IPS-11a (cell line): Measurements from ENCODE around the gene ANKRD50.

Source experiments
- H3K4me3 ChIP-seq: one replicate; pipeline ENCODE4 v1.5.1; 2013; ENCODE audit warnings: low read depth, low read length, control low read depth

Gene ANKRD50

DNA sequence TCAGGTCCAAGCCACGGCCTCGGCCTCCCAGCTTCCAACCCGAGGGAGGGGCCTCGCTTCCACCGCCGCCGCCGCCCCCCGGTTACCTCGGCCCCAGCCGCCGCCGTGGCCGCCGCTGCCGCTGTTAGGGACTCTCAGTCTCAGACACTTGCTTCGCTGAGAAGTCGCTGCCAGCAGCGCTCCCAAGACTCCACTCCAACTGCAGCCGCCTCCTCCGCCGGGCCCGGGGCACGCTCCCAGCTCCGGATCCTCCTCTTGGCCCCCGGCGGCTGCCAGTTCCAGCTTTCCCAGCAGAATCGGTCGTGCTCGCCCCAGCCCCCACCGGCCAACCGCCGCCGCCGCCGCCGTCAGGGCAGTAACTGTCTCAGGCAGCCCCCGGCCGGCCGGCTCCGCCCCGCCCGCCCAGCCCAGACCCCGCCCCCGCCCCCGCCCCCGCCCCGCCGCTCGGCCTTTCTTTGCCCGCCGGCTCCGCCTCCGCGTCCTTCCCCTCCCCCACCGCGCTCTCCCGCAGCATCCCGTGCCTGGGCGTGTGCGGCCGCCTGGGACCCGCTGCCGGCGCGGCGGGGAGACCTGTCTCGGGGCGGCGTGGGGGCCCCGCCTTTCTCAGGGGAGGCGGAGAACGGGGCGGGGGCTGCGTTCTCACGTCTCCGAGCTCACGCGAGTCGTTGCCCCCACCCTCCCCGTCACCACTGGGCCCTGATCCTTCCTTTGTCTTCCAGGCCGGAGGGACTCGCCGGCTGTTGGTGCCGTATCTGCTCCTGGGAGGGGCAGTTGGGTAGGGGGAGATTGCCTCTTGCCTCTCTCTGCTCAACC, at the start of gene ANKRD50:
Gene ANKRD50 (minus strand): TSS at position 361 of the 813 bp plus-strand sequence. CDS start 2,221 bp downstream, outside the sequence.
- peak within 1 kb of the TSS; percentile 82 for H3K4me3 ChIP-seq

GRCh38 chr4:124757126-124757525, 44.6 kb upstream of the ANKRD50 start:
- no peak overlapping the region for H3K4me3 ChIP-seq

GRCh38 chr4:124754681-124755080, 42.1 kb upstream of the ANKRD50 start:
- no peak overlapping the region for H3K4me3 ChIP-seq

DNA sequence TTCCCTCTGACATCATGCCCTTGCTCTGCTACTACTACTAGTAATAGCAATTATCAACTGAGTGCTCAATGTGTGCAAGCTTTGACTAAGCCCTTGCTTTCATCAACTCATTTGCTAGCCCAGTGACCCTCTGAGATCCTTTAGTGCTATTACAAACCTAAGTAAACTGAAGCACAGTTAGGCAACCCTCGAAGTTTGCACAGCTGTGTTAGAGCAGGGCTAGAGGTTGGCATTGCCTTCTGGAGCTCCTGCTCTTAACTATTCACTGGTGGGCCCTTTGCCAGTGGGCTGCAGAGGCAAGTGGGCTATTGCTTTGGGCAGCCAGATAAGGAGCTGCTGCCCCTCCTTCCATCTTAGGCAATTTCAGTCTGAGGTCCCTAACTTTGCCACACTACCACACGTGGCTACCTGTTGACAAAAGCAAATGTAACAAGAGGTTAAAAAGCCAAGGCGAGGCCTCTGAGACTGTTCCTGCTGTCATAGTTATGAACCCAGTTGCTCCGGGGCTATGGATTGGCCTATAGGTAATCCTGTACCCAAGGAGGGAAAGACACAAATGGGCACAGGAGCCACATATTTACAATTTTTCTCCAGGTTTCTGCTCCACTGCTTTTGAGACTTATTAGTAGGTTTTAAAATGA, 41.5 kb upstream of the ANKRD50 start:
- no peak overlapping the region for H3K4me3 ChIP-seq

- H3K4me3 ChIP-seq: no peak overlapping the region
These were observed 36.9 kb upstream of the ANKRD50 start for GRCh38 chr4:124749421-124749820.

DNA sequence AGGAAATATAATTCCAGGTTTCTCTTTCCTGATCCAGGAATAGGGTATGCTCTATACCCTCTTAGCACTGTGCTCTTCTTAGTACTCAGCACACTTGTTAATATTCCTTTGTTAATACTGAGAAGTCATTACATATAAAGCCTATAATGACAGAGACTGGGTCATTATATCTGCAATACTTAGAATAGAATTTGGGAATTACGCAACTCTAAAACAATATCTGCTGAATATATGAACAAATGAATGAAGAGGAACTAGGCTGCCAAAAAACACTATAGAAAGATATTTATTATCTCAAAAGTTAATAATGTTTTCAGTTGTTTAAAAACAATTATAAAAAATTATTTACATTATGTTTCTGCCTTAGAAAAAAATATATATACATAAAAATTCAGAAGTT, 36.4 kb upstream of the ANKRD50 start:
- H3K4me3 ChIP-seq: no peak overlapping the region

DNA sequence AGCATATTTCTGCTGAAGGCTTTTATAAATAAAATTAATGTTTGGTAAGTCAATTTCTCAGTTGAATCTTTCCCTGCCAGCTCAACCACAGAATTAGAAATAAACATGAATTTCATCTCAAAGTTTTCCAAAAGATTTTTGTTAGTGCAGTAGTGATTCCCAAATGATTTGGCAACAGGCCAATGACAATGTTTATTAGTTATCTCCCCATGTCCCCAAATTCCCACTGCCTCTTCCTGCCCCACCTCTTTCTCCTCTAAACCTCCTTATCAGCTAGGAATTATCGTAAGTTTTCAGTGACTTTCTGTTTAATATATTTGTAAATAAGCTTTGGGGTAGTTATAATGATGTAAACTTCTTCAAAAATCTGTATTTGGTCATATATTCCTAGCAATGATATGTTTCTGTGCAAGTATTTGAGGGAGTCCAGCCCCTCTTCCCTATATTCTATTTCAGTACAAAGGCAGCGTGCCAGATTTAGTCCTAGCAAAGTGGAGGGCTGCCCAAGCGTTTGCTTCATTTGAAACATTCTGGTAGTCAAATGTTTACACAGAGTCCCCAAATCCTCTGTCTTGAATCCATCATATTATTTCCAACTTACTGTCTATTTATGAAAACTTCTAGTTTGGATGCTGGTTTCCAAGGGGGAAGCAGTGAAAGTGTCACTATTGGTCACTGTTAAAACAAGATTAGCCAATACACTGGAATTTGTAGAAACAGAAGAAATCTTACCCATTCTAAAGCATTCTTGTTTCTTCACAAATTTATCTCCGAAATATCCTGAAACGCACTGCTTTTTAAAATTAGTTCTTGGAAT, 33.7 kb upstream of the ANKRD50 start:
- no peak overlapping the region for H3K4me3 ChIP-seq

DNA sequence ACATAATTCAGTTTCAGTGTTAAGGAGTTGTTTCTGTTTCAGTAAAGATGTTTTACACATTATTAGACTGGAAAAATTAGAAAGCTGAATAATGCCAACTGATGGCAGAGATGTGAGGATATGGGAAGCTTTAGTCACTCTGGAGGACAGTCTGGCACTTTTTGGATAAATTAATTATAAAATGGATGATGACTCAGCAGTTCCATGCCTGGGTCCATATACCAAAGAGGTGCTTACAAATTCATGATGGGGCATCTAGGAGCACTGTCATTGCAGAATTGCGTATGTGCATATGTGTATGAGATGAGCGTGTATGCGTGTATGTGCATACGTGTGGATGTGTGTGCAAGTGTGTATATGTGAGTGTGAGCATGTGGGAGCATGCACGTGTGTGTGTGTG, 31.2 kb upstream of the ANKRD50 start:
- H3K4me3 ChIP-seq: no peak overlapping the region

- no peak overlapping the region for H3K4me3 ChIP-seq
These were observed 28.0 kb upstream of the ANKRD50 start for GRCh38 chr4:124740501-124740900.

DNA sequence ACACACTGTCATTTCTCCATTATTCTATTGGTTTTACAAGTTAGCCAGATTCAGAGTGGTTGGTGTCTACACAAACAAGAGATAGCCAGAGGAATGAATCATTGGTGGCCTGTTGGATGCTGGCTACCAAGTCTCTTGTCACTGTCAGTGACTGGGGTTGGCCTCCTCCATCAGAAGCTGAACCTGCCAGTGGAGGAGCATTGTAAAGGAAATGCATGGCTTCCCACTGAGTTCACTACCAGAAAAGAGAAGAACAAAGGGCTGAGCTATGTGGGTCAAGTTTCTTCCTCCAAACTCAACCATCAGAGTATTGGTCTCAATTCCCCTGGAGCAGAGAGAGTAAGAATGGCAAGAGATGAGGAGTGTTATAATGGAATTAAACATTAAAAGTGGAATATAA, 26.5 kb upstream of the ANKRD50 start:
- H3K4me3 ChIP-seq: no peak overlapping the region

DNA sequence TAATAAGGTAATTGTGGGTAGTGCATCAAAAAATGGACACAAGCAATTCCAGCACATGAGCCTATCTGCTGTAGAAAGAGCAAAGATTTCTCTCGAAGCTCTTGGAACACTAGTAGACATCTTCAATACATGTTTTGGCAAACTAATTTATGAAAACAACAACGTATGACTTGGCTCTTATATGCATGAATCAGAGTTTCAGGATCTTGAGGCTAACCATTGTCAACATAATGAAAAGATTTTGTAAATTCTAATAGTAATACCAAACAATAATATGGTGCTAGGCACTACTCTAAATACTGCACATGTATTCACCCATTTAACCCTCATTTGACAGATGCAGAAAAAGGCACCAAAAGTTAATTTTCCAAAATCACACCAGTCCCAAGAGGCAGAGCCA, 25.1 kb upstream of the ANKRD50 start:
- H3K4me3 ChIP-seq: no peak overlapping the region

DNA sequence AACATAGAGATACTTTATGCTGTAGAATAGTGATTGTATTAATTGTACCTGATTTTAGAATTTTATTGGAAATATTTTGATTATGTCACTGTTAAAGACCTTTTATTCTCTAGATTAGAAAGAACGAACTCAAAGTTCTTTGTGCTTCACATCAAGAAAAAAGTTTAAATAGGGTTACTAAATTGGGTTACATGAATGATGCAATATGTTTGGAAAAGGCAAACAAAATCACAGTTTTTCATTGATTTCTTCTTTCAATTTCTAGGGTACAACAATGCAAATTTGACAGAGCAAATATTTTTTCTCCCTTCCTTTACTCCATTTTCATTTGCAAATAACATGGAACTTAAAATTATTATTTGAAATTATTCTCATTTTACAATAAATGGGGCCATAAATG, 24.0 kb upstream of the ANKRD50 start:
- H3K4me3 ChIP-seq: no peak overlapping the region

DNA sequence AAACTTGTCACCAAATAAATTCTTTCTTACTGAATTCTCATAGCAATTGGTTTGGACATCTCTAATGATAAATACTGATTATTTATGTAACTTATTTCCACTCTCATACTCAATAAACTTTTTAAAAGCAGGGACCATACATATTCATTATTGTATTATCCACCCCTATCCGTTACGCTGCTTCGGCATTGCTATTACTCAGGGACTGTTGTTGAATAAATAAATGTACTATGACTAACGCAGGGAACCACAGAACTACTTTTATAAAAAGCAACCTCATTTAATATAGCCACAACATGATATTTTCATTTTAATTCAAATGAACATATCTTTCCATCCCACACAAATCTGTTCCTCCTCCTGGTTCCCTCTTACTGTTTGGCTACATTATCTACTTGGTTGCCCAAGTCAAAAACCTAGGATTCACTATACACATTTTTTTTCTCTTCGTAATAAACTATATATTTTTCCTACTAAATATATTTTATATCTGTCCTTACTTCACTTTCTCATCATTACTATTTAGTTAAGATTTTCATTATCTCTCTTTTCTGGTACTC, 14.9 kb upstream of the ANKRD50 start:
- H3K4me3 ChIP-seq: no peak overlapping the region

DNA sequence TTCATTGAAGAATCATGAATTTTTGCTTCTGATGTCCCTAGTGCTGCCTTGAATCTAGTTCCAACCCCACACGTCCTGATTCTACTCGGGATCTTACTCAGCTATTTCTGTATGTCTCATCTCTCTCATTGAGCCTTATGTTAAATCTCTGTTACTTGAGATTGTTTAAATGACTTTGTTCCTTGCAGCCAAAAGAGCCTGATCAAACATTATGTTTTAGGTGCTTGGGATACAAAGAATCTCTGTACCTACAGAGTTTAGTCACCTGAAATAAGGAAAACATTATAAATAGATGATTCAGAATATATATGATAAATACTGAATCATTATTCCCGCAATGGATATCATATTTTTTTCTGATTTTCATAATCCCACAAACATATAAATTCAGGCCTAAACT, 13.7 kb upstream of the ANKRD50 start:
- no peak overlapping the region for H3K4me3 ChIP-seq

GRCh38 chr4:124722071-124722470, 9.5 kb upstream of the ANKRD50 start:
- H3K4me3 ChIP-seq: no peak overlapping the region

DNA sequence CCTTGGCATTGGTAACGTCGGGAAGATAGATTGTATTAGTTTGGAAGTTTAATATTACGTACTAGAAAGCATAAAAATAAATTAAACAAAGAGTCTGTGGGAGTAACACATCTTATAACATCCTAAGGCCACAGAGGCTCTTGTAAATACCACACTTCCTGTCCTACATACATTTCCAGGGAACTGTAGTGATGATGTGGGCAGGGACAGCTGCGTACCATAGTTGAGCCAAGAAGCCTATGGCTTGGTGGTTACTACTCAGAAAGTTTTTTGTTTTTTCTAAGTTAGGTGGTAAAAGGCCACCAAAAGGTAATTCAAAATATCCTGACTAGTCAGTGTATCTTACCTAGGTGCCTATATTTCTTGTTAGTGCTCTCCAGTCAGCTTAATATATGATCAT, 4.6 kb upstream of the ANKRD50 start:
- H3K4me3 ChIP-seq: no peak overlapping the region

DNA sequence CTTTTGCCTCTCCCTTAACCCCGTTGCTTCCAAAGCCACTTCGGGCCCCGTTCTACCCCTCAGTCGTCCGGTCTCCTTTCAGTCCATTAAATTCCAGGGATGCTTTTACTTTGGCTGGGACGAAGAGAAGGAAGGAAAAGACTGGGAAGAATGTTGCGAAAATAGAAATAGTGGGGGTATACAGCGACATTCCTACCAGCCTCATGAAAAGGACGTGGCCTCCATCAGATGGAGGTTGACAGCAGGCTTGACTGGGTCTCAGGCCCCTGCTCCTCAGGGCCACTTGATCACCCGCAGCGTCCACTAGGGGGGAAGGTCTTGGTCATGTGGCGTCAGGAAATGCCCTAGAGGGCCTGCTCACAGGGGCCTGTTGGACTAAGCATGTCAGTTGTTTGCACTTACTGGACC, 657 bp upstream of the ANKRD50 start:
- peak overlapping the region; percentile 65 for H3K4me3 ChIP-seq

DNA sequence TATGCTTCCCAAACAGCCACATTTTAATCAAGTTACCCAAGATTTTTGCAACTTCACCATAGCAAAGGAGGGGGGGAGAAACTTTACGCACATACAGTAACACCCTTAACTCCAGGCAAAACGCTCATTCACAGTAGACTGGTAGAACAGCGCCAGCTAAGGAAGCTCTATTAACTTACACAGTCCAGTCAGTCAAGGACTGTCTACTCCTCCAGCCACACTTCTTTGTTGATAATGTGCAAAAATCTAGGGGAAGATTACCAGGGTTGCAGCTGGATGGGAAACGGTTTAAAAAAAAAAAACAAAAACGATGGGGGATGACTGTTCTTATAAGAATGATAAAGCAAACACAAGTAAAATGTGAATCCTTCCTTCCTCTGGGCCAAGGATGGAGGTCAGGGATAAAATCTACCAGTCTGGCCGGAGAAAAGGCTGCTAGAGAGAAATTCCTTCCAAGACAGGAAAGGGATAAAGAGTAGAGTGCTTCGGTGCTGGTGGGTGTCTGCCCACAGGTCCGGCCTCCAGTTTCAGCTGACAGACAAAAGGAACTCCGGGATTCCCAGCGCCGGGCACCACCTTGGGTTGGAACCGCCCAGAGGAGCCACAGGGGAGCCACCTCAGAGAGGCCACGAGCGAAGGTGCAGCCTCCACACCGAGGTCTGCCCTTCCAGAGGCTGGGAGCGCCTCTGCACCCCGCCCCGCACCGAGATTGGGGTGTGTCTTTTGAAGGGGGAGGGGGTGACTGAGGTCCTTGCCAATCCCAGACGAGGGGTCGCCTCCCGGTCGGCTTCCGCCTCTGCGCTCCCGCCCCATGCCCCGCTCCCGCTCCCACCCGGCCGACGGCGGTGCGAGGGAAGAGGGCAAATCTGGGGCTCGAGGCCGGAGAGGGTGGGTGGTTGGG, 811 bp downstream of the ANKRD50 start:
- peak overlapping the region; percentile 82 for H3K4me3 ChIP-seq

- peak overlapping the region; percentile 82 for H3K4me3 ChIP-seq
These were observed 1.6 kb downstream of the ANKRD50 start for GRCh38 chr4:124710911-124711310.

DNA sequence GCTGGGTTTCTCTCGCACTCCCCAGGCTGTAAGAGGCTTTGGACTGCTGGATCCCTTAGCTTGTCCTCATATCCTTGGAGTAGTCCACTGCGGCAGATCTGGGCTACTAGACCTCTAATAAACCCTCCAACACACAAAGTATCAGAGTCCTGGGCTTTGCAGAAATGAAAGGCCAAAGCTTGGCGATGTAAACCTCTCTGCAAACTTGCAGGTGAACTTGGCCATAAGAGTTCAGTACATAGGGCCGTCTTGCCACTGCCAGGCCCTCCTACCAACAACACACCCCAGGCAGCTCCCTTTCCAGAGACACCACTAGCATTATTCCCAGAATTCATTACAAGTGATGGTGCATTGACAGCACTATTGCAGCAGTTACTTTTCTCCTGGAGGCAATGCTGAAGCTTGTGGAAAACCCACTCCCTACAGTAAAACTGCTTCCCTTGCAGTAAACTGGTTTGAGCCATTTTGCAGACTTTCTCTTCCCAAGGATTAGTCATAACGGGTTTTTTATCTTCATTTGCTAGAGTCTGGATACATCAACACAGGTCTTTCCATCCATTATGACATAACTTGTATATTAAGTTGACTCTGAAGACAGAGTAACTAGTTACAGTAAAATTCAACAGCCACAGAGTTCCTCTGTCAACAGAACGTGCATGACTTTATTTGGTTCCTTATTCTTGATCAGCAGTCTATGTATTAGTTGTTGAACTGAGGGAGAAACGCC, 2.4 kb downstream of the ANKRD50 start:
- H3K4me3 ChIP-seq: peak overlapping the region; percentile 10
